ENCODE measurements around the gene TMTC2. TPM values are rescaled to one million over a fixed set of nuclear protein-coding genes. Genes with fewer than 3 reads are reported as not detected.
"Not testable (repeated sequence)": the region's sequence is repeated elsewhere in the genome, so short reads cannot be mapped to it uniquely, and the experiment has no call there.

The TMTC2 gene
- total RNA-seq, 1 experiment from 2014 or later: 10.8 TPM

DNA sequence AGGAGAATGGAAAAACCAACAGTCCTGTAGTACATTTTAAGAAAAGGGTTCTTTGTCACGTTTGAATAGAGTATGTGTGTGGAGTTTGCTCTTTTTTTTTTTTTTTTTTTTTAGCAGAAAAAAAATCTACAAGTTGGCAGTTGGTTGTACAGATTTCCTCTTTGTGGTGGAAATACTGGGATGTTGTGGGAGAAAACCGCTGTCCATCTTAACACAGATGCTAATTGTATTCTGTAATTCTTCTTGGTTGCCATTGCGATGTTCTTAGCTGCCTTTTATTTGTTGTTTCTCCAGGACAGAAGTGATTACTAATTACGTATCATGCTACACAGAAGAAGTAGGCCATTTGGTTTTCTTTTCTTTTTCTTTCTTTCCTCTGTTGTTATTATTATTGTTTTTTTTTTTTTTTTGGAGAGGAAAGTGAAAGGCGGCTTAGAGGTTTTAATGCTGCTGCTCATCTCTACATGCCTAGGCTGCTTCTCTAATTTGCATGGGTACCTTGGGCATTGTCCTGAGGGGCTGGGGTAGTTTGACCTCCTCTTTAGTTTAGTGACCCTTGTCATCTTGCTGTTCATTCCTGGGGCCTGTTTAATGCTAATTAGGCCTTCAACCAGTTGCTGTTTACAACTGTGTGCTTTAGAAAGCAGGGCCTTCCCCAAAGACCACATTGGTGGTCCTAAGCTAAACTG lies 94.7 kb downstream of the TMTC2 start:
- no peak for DNase-seq (ENCODE audit: extremely low read depth, low read depth)

DNA sequence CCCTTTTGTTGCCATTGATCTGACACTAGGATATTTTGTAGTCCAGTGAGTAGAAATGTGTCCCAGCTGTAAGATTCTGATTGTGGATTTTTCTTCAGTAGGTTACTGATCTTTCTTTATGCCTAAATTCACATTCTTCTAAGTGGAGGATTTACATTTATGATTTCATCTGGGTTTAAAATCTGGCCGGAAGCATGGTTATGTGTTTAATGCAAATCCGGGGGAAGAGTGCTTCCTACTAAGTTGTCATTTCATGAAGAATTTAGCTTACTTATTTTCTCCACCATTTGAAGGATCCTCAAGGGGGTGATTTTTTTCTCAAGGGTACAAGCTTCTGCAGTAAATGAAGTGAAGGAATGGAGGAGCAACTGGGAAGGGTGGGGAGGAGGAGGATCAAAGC lies 96.7 kb downstream of the TMTC2 start:
- DNase-seq (ENCODE audit: extremely low read depth, low read depth): no peak

DNA sequence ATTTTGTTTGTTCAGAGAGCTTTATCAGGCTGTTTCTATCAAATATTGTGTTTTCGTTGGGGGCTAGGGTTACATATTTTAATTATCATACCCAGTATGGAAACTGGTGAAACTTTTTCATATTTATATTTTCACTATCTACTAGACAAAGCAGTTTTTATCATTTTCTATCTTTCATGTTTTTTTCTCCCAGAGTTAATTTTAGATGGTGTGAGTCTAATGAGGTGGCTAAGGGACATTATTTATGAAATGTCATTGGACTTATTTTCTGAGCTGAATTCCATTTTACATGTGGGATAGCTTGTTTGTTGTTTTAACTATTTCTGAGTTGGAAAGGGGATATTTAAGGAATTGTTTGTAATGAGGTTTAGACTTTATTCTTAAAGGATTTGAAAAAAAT lies 100.3 kb downstream of the TMTC2 start:
- no peak for DNase-seq (ENCODE audit: extremely low read depth, low read depth)

DNA sequence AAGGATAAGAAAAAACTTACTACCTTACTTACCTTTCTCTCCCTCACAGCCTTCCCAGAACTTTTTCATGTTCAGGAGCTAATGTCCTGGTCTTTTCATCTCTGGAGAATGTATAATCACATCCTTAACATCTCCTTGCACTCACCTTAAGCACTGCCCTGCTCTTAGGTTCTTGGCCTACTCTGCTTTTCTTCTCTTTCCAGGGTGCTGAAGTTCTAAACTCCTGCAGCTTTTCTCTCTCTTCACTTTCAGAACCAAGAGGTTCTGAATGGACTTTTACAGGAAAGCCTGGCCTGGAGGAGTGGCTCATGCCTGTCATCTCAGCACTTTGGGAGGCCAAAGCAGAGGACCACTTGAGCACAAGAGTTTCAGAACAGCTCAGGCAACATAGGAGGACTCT lies 101.9 kb downstream of the TMTC2 start:
- DNase-seq (ENCODE audit: extremely low read depth, low read depth): no peak

DNA sequence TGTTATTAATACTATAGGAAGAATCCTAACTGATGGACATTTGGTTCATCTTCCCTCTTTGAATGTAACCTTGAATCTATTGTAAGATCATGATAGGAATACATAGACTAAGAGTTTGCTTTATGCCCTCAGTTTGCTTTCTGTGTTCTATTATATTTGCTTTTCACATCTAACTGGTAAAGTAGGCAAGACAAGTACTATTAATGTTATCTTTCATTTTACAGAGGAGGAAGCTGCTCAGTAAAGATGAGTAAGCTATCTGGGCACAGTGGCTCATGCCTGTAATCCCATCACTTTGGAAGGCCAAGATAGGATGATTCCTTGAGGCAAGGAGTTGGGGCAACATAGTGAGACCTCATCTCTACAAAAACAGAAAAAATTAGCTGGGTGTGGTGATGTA lies 103.0 kb downstream of the TMTC2 start:
- DNase-seq (ENCODE audit: extremely low read depth, low read depth): peak; percentile 34

DNA sequence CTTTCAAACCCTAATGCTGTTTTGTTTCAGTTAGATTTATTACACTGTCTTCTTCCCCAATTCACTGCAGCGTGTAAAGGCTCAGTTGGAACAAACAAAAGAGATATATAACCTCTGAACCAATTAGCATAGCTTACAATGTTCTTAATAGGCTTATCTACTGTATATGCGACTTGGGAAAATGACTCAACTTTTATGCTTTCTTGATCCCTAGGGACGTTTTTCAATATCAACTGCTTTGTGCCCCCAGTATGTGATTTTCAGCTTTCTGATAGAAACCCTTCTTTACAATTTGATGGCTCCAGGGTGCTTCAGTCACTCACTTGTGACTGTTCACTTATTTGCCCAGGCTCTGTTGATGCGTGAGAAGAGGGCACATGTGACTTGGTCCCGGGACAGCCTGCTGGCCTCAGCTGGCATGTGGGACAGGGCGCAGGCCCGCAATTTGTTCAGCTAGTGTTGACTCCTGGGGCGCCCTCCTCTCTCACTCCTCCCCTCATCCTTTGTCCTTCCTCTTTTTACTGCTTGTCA lies 107.1 kb downstream of the TMTC2 start:
- DNase-seq (ENCODE audit: extremely low read depth, low read depth): no peak

DNA sequence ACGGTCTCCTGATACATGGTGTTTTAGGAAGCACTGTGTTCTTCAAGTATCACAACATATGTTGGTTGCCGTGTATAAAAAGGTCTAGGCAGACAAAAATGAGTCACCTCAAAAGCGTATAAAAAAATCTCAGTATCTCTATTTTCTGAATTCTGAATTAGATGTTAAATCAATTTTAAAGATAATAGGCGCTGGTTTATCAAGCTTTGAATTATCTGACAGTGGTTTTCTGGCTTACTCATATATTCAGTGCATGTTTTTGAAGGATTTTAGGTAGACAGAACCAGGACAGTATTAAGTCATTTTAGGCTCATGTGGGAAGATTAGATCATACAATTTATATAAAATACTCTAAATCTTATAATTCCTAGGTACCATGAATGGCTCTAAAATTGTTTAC lies 110.8 kb downstream of the TMTC2 start:
- no peak for DNase-seq (ENCODE audit: extremely low read depth, low read depth)

DNA sequence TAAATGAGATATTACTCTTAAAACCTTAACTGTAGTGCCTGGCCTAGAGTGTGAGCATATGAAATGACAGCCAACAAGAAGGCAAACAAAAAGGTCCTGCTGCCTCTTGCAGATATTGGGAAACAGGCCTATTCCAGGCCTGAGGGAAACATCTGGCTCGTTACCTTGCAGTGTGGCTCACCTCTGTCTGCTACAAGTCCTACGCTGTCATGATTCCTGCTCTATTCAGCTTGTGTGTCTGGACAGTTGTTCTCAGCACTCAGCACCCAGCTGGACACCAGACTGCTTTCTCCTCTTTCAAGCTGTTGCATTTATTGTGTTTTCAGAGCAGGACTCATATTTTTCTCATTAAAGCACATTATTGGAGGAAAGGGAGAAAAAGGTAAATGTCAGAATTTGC lies 113.5 kb downstream of the TMTC2 start:
- no peak for DNase-seq (ENCODE audit: extremely low read depth, low read depth)

DNA sequence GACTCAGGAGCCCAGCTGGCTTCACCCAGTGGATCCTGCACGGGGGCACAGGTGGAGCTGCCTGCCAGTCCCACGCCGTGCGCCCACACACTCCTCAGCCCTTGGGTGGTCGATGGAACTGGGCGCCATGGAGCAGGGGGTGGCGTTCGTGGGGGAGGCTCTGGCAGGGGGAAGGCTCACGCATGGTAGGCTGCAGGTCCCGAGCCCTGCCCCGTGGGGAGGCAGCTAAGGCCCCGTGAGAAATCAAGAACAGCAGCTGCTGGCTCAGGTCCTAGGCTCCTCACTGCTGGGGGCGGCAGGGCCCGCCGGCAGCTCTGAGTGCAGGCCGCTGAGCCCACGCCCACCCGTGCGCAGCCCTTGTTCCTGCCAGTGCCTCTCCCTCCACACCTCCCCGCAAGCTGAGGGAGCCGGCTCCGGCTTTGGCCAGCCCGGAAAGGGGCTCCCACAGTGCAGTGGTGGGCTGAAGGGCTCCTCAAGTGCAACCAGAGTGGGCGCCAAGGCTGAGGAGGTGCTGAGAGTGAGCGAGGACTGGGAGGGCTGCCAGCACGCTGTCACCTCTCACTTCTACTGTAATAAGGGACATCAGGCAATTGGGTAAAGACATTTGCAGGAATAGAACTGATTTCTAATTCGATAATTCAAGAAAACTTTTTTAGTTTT lies 115.4 kb downstream of the TMTC2 start:
- no peak for DNase-seq (ENCODE audit: extremely low read depth, low read depth)

DNA sequence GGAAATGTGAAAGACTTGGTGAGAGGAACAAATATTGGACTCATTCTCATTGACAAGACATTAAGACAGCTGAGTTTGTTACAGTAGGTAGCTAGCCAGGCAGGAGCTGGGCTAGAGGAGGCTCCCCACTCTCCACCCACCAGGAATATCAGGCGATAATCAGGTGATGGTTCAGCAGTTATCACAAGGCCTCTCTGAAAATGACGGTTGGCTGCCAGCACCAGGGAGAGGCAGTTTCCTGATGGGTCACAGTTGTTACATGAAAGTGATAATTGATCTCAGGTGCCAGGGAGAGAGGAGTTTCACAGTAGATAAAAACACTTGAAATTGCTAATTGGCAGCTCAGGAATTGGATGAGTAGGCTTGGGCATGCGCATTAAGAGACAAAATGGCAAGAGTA lies 116.5 kb downstream of the TMTC2 start:
- no peak for DNase-seq (ENCODE audit: extremely low read depth, low read depth)

DNA sequence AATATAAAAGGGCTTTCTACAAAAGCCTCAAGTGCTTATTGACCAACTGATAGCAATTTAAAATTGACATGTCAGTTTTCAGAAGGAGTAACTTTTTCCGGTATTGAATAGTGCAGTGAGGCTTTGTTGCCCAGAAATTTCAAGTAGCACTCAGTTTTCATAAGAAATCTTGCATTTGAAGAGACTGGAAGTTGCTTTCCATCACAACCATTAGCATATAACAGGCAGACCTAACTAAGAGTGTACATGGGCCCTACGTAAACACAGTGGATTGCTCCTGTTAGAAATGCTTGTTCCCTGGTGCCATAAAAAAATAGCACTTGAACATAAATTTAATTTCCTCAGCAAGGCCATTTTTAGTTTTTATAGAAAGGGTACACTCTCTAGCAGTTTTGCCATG lies 117.9 kb downstream of the TMTC2 start:
- no peak for DNase-seq (ENCODE audit: extremely low read depth, low read depth)

DNA sequence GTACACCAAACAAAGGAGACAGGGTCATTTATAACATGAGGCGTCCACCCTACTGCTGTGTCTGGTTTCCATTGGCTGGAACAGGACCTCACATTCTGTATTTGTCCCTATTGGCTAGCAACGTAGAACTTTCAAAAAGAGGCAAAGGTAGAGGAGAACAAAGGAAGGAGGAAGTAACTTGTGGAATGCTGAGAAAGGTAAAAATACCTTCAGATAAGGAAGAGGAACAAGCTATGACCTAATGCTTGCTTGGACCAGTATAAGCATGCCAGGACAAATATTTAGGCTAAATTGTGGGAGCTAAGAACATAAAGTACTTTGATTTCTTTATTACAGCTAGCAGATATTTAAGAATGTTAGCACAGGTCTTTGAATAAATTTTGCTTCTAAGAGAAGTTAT lies 118.3 kb downstream of the TMTC2 start:
- DNase-seq (ENCODE audit: extremely low read depth, low read depth): not testable (repeated sequence)

DNA sequence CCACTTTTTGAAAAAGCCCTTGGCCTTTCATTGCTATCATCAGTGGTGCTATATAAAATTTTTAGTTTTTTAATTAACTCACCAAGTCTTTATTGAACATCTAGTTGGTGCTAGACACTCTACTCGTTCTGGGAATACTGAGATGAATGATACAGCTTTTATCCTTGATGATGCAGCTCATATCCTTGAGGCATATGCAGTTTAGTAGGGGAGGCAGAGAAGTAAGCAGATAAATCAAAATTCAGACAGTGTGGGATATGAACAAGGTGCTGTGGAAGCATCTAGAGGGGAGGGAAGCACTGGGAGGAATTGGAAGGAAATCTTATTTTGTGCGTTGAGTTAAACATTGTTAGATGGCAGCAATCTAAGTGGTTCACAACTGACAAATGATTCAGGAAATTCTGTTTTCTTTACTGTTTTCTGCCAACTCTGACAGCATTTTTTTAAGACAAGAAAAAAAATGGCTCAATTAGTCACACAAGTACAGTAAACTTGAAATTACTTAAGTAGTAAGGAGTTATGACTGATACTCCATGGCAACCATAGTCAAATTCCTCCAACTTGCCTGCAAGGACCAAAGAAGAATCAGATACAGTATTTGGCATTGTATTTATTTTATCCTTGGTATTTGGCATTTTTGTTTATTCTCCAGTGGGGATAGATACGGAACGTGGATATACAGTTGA lies 119.2 kb downstream of the TMTC2 start:
- DNase-seq (ENCODE audit: extremely low read depth, low read depth): no peak

DNA sequence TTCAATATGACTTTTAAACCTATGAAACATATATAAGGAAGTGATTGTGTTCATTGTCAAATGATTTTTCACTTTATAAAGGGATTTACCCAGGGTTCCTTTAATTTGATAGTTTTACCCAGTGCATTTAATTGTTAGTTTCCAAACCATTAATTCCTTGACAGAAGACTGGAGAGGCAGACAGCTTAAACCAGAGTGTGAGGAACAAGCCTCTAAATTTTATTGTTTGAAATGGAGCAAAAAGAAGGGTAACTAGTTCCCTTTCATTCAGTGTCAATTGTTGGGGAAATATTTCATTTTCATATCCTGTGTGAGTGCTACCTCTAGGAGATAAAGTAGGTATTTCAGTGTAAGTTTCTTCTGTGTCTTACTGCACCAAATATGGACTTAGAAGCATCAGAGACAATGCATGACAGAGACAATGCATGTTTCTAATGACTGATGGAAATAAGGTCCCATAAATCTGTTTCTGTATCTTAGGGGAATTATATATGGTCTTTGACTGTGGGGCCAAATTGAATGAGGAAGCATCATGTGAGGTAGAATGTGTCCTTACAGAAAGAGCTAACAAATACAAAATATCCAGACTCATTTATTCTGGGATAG lies 120.5 kb downstream of the TMTC2 start:
- no peak for DNase-seq (ENCODE audit: extremely low read depth, low read depth)

DNA sequence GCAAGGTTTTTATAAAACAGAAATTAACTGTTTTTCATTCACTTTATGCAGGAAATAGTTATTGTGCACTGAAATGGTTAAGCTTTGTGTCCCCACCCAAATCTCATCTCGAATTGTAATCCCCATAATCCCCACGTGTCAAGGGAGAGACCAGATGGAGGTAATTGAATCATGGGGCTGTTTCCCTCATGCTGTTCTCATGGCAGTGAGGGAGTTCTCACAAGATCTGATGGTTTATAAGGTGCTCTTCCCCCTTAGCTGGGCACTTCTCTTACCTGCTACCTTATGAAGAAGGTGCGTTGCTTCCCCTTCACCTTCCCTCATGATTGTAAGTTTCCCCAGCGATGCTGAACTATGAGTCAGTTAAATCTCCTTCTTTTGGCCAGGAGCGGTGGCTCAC lies 123.9 kb downstream of the TMTC2 start:
- no peak for DNase-seq (ENCODE audit: extremely low read depth, low read depth)

DNA sequence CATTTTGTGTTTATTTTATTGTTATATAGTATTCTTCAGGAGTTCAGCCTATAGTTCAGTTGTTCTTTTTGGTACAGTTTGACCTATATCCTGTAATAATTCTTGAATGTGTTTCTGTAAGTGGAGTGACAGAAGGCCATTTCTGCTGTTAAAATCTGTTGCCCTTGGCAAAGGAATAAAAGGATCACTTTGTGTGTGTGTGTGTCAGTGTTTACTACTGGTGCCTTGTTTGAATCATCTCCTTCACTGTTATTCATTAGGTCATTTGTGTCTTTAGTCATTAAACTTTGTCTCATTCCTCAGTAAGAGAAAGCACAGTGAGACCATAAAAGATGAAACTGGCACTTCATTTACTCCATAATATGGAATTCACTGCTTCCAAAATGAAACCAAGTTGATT lies 130.7 kb downstream of the TMTC2 start:
- peak; percentile 5 for DNase-seq (ENCODE audit: extremely low read depth, low read depth)

DNA sequence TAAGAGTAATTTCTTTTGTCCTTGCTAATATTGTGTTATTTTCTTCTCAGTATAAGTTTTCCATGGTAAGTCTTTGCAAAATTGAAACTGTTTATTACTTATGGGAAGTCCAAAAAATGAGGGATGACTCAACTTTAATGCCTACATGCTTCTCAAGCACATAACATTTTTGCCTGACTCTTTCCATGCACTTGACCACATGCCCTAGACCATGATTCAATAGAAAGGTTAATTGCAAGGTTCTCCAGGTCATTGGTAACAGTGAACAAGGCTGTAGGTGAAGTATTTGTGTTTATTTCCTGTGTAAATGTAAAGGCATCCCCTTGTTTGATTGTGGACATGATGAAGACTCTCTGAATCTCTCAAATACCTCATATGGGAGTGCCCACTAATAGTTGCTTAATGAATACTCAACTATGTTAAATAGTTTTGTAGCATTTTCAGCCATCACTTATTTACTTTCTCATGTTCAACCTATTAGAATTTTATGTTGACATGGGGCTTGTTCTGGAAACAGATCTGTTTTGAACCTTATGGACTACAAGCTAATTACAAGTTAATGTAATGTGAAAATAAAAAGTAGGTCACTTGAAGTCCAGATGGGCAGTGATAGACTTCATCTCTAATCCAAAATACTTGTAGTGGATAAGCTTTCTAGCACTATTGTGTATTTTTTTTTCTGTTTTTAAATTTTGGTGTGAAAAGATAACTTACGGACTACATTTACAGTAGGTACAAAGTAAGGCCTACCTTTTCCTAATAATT lies 131.7 kb downstream of the TMTC2 start:
- DNase-seq (ENCODE audit: extremely low read depth, low read depth): no peak

DNA sequence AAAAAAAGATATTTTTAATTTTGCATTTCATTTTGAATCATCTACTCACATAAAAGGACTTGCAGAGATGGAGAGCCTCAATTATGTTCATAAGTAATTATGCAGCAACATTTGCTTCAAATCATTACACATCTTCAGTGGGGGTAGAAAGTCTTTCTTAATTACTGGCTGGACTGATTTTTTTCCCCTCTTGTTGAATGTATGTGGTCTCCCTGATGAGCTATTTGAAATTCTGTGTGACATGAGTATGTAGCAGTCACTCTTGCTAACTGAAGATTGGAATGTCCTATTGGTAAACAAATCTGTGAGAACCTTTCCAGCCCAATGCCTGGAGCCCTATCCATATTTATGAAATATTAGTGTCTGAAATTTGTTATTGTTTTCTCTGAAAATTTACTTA lies 139.8 kb downstream of the TMTC2 start:
- DNase-seq (ENCODE audit: extremely low read depth, low read depth): no peak

DNA sequence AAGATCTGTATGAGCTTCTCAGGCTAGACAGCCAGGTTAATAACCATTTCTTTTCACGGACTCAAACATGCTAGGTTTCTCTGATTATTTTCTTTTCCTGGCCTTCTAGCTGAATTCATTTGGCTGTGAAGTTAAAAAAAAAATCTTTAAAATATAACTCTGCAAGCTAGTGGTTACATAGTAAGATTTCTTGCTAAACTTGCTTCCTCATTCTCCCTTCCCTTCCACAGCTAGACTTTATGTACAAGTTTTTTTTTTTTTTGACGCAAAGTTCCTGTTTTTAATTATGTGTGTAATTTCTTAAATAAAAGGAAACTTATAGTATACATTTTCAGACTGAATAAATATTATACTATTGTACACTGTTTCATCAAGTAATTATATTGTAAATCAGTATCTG lies 145.4 kb downstream of the TMTC2 start:
- DNase-seq (ENCODE audit: extremely low read depth, low read depth): no peak

DNA sequence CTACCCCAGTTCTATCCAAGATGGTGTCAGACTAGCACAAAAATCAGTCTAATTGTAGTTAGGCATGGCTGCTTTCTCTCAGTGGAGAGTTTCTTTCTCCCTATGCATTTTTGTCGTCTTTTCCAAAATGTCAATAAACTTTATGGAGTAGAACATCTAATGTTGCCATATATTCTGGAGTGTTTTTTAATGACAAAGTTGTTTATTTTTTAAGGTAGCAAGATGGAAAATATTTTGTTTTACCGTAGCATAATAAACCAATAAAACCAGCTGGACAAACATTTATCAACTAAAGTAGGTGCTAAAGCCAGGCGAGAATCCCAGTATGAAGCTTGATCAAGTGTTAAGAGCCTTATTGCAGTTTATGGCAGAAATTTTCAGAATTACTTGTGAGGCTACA lies 146.3 kb downstream of the TMTC2 start:
- no peak for DNase-seq (ENCODE audit: extremely low read depth, low read depth)

DNA sequence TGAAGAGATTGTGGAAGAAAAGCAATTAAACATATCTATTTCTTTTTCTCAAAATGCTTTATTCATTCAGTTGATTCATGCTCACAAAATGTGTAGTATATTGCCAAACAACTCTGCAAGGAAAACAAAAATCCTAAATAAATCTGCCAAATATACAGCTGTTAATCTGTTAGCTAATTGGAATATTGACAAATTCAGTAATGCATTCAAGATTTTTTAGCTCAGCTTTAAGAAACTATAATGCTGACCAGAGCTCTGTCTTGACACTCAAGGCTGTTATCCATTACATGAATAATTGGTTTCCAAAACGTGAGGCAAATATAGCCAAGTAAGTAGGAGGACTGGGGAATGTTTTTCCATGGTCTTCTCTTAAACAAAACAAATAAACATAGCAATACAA lies 146.8 kb downstream of the TMTC2 start:
- no peak for DNase-seq (ENCODE audit: extremely low read depth, low read depth)

Measured in NCI-H460 (cell line).